Measurements from ENCODE around the gene KASH5. TPM values are rescaled to one million over a fixed set of nuclear protein-coding genes. Genes with fewer than 3 reads are reported as not detected.

The KASH5 gene
- total RNA-seq, 1 experiment from 2014 or later: 0.37 TPM

GRCh38 chr19:49432141-49433073 lies 44.4 kb downstream of the KASH5 start:
- no TSS peak for BruUV-seq (replicated peaks)
- Histone ChIP-seq H3K9me3 (ENCODE audit: low read depth, low read length, poor library complexity, severe bottlenecking) (no peaks in the 10 kb centered on the region), H3K27me3 (replicated peaks; ENCODE audit: insufficient read depth, low read depth, low read length, poor library complexity) (peaks cover 13% of the 10 kb centered on the region), H3K4me3 (ENCODE audit: low read depth, low read length, poor library complexity, severe bottlenecking) (no peak overlapping the region), H3K4me1 (ENCODE audit: insufficient read depth, low read length, poor library complexity, severe bottlenecking) (no peaks in the 10 kb centered on the region), H3K36me3 (ENCODE audit: insufficient read depth, low read length, poor library complexity, severe bottlenecking) (no peaks in the 10 kb centered on the region), H3K27ac (ENCODE audit: low read depth, low read length, poor library complexity, severe bottlenecking) (no peak overlapping the region)
- intact Hi-C loops (cut with micrococcal nuclease; ENCODE audit: unreplicated experiment): no loop called here
- TF ChIP-seq, protein P1, sequence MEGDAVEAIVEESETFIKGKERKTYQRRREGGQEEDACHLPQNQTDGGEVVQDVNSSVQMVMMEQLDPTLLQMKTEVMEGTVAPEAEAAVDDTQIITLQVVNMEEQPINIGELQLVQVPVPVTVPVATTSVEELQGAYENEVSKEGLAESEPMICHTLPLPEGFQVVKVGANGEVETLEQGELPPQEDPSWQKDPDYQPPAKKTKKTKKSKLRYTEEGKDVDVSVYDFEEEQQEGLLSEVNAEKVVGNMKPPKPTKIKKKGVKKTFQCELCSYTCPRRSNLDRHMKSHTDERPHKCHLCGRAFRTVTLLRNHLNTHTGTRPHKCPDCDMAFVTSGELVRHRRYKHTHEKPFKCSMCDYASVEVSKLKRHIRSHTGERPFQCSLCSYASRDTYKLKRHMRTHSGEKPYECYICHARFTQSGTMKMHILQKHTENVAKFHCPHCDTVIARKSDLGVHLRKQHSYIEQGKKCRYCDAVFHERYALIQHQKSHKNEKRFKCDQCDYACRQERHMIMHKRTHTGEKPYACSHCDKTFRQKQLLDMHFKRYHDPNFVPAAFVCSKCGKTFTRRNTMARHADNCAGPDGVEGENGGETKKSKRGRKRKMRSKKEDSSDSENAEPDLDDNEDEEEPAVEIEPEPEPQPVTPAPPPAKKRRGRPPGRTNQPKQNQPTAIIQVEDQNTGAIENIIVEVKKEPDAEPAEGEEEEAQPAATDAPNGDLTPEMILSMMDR (conservative IDR thresholded peaks at IDR 0.05; ENCODE audit: low read depth, low read length): no peak
- no peak for TF ChIP-seq EZH2 (IDR thresholded peaks at IDR 0.05; ENCODE audit: borderline replicate concordance, low read depth, low read length, poor library complexity, severe bottlenecking)
- CTCF ChIA-PET: interaction anchor here (0.7 to 1.0 kb wide), 2 partner anchors 9 to 676 kb away, joined by 3 to 4 read pairs; partner anchors contain the start of gene SLC17A7
- DNase-seq (ENCODE audit: low spot score): no peak
- POLR2A ChIA-PET (ENCODE audit: low non-redundant PET): no interaction called here

GRCh38 chr19:49433240-49433901 lies 45.3 kb downstream of the KASH5 start:
- no peak for DNase-seq (ENCODE audit: low spot score)
- Histone ChIP-seq H3K36me3 (ENCODE audit: insufficient read depth, low read length, poor library complexity, severe bottlenecking) (no peaks in the 10 kb centered on the region), H3K27me3 (replicated peaks; ENCODE audit: insufficient read depth, low read depth, low read length, poor library complexity) (peaks cover 11% of the 10 kb centered on the region), H3K9me3 (ENCODE audit: low read depth, low read length, poor library complexity, severe bottlenecking) (no peaks in the 10 kb centered on the region), H3K27ac (ENCODE audit: low read depth, low read length, poor library complexity, severe bottlenecking) (no peak overlapping the region), H3K4me3 (ENCODE audit: low read depth, low read length, poor library complexity, severe bottlenecking) (no peak overlapping the region), H3K4me1 (ENCODE audit: insufficient read depth, low read length, poor library complexity, severe bottlenecking) (no peaks in the 10 kb centered on the region)
- TF ChIP-seq EZH2 (IDR thresholded peaks at IDR 0.05; ENCODE audit: borderline replicate concordance, low read depth, low read length, poor library complexity, severe bottlenecking): no peak
- TF ChIP-seq, protein P1 (conservative IDR thresholded peaks at IDR 0.05; ENCODE audit: low read depth, low read length): no peak
- intact Hi-C loops (cut with micrococcal nuclease; ENCODE audit: unreplicated experiment): no loop called here
- CTCF ChIA-PET: no interaction called here
- POLR2A ChIA-PET (ENCODE audit: low non-redundant PET): no interaction called here
- BruUV-seq (replicated peaks): no TSS peak

- DNase-seq (ENCODE audit: low spot score): no peak
- Histone ChIP-seq H3K4me3 (ENCODE audit: low read depth, low read length, poor library complexity, severe bottlenecking) (no peak overlapping the region), H3K27ac (ENCODE audit: low read depth, low read length, poor library complexity, severe bottlenecking) (no peak overlapping the region), H3K27me3 (replicated peaks; ENCODE audit: insufficient read depth, low read depth, low read length, poor library complexity) (peaks cover 24% of the 10 kb centered on the region), H3K36me3 (ENCODE audit: insufficient read depth, low read length, poor library complexity, severe bottlenecking) (no peaks in the 10 kb centered on the region), H3K9me3 (ENCODE audit: low read depth, low read length, poor library complexity, severe bottlenecking) (no peaks in the 10 kb centered on the region), H3K4me1 (ENCODE audit: insufficient read depth, low read length, poor library complexity, severe bottlenecking) (no peaks in the 10 kb centered on the region)
- ChIA-PET CTCF (no interaction called here), POLR2A (ENCODE audit: low non-redundant PET) (no interaction called here)
- intact Hi-C loops (cut with micrococcal nuclease; ENCODE audit: unreplicated experiment): no loop called here
- BruUV-seq (replicated peaks): no TSS peak
- TF ChIP-seq, protein P1 (conservative IDR thresholded peaks at IDR 0.05; ENCODE audit: low read depth, low read length): no peak
- no peak for TF ChIP-seq EZH2 (IDR thresholded peaks at IDR 0.05; ENCODE audit: borderline replicate concordance, low read depth, low read length, poor library complexity, severe bottlenecking)
These were observed 47.0 kb downstream of the KASH5 start for GRCh38 chr19:49434907-49435583.

All from A673 (cell line).